ENCODE data around the gene CENPK.
"Not testable (repeated sequence)": the region's sequence is repeated elsewhere in the genome, so short reads cannot be mapped to it uniquely, and the experiment has no call there.

CENPK gene

GRCh38 chr5:65562731-65563701, at the start of gene CENPK, which contains the start of gene PPWD1:
TSS of gene CENPK (minus strand) at chr5:65563168. CDS start at chr5:65554907, 8,261 bp downstream.
TSS of gene PPWD1 (plus strand) at chr5:65563296. CDS start at chr5:65563311, 15 bp downstream.
- peak; percentile 98 for DNase-seq

GRCh38 chr5:65612298-65612907, 49.4 kb upstream of the CENPK start:
- DNase-seq: no peak

- DNase-seq: peak; percentile 73
These were observed 48.6 kb upstream of the CENPK start for GRCh38 chr5:65611524-65611923.

GRCh38 chr5:65601761-65602160, 38.8 kb upstream of the CENPK start:
- not testable (repeated sequence) for DNase-seq

GRCh38 chr5:65588694-65589093, 25.7 kb upstream of the CENPK start:
- DNase-seq: no peak

GRCh38 chr5:65577141-65577540, 14.2 kb upstream of the CENPK start:
- no peak for DNase-seq

GRCh38 chr5:65570598-65571226, 7.7 kb upstream of the CENPK start:
- DNase-seq: no peak

- no peak for DNase-seq
These were observed 3.5 kb upstream of the CENPK start for GRCh38 chr5:65566505-65566904.

- DNase-seq: no peak
These were observed 809 bp upstream of the CENPK start for GRCh38 chr5:65563777-65564176.

GRCh38 chr5:65556718-65557117, 6.2 kb downstream of the CENPK start:
- DNase-seq: no peak

GRCh38 chr5:65556181-65556580, 6.8 kb downstream of the CENPK start:
- no peak for DNase-seq

GRCh38 chr5:65555287-65555686, 7.7 kb downstream of the CENPK start:
- DNase-seq: no peak

- no peak for DNase-seq
These were observed 9.0 kb downstream of the CENPK start for GRCh38 chr5:65553941-65554340.

GRCh38 chr5:65548281-65548680, 14.7 kb downstream of the CENPK start:
- DNase-seq: no peak

GRCh38 chr5:65546141-65546540, 16.8 kb downstream of the CENPK start:
- no peak for DNase-seq

GRCh38 chr5:65544473-65544872, 18.5 kb downstream of the CENPK start:
- DNase-seq: no peak

- DNase-seq: no peak
These were observed 23.1 kb downstream of the CENPK start for GRCh38 chr5:65539827-65540226.

- no peak for DNase-seq
These were observed 27.4 kb downstream of the CENPK start for GRCh38 chr5:65535529-65535987.

- no peak for DNase-seq
These were observed 32.1 kb downstream of the CENPK start for GRCh38 chr5:65530904-65531303.

GRCh38 chr5:65525726-65526125, 37.2 kb downstream of the CENPK start:
- no peak for DNase-seq

GRCh38 chr5:65512170-65512937, 50.6 kb downstream of the CENPK start:
- DNase-seq: no peak

GRCh38 chr5:65508978-65509377, 54.0 kb downstream of the CENPK start:
- DNase-seq: no peak

GRCh38 chr5:65506961-65507360, 56.0 kb downstream of the CENPK start:
- DNase-seq: no peak
